ENCODE results near the gene FRMD1. TPM values are rescaled to one million over a fixed set of nuclear protein-coding genes. Genes with fewer than 3 reads are reported as not detected.

The FRMD1 gene
- total RNA-seq, 6 experiments from 2014 or later: 0.07 to 0.23 (median 0.12) TPM; not detected in 1

DNA sequence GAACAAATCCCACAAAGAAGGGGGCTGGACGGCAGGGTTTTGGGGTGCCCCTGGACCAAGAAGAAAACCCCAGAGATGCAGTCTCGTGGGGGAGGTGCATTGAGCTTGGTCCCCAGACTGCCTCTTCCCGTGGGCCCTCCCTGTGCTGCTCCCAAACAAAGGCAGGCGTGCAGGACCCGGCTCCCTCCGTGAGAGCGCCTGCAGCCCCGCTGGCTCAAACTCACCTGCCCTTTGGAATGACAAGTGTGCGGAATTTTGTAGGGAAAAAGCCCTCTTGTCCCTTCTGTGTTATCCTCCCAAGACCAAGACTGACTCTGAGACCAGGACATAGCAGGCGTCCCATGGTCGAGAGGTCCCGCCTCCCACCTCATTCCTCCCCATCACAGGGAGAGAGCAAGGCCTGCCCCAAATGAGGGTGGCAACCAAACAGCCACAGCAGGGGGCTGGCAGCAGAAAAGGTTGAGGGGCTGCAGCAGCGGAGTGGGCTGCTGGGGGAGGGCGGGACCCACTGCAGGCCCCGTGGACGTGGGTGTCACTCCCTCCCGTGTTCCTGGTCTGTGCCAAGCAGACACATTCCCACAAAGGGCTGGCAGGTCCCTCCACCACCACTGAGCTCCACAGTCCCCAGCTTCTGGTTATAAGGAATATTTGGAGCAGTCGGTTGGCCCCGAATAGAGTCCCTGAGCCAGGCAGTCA lies 5.6 kb upstream of the FRMD1 start:
- 40% methylated on average over 1 of the region's 19 CpGs for WGBS (ENCODE audit: insufficient coverage, low coverage, low lambda C conversion rate, missing lambda C conversion rate)
- TF ChIP-seq, protein P1, sequence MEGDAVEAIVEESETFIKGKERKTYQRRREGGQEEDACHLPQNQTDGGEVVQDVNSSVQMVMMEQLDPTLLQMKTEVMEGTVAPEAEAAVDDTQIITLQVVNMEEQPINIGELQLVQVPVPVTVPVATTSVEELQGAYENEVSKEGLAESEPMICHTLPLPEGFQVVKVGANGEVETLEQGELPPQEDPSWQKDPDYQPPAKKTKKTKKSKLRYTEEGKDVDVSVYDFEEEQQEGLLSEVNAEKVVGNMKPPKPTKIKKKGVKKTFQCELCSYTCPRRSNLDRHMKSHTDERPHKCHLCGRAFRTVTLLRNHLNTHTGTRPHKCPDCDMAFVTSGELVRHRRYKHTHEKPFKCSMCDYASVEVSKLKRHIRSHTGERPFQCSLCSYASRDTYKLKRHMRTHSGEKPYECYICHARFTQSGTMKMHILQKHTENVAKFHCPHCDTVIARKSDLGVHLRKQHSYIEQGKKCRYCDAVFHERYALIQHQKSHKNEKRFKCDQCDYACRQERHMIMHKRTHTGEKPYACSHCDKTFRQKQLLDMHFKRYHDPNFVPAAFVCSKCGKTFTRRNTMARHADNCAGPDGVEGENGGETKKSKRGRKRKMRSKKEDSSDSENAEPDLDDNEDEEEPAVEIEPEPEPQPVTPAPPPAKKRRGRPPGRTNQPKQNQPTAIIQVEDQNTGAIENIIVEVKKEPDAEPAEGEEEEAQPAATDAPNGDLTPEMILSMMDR (IDR thresholded peaks at IDR 0.05): no peak
- TF ChIP-seq POLR2A (IDR thresholded peaks at IDR 0.05): no peak
- intact Hi-C loops (cut with DNase I): no loop called here
- Histone ChIP-seq H3K4me3 (no peak overlapping the region), H3K9me3 (no peaks in the 10 kb centered on the region), H3K27me3 (no peaks in the 10 kb centered on the region), H3K27ac (no peak overlapping the region), H3K4me1 (no peaks in the 10 kb centered on the region), H3K36me3 (no peaks in the 10 kb centered on the region)
- ATAC-seq: no peak
- no peak for DNase-seq

DNA sequence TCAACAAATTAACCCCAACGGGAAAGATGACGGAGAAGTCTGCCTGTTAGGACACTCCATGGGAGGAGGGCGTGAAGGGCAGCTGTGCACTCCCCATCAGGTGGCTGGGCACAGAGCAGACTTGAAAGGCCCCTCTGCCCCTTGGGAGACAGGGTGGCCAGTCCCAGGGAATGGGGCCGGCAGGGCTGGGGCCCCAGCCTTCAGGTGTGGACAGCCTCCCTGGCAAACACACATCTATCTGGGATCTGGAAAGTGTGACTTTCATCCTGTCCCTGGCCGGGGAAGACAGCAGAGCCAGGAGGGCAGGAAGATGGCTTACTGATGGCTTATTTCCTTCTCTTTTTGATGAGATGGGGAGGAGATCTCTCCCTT lies 4.5 kb upstream of the FRMD1 start:
- DNase-seq (no peak), ATAC-seq (no peak)
- Histone ChIP-seq H3K27ac (no peak overlapping the region), H3K4me1 (peaks cover 0 to 7% (median 0%) of the 10 kb centered on the region in 4 donors), H3K9me3 (no peaks in the 10 kb centered on the region), H3K4me3 (no peak overlapping the region), H3K27me3 (no peaks in the 10 kb centered on the region), H3K36me3 (no peaks in the 10 kb centered on the region)
- TF ChIP-seq POLR2A (IDR thresholded peaks at IDR 0.05): no peak
- TF ChIP-seq, protein P1 (IDR thresholded peaks at IDR 0.05): no peak
- WGBS (ENCODE audit: insufficient coverage, low coverage, low lambda C conversion rate, missing lambda C conversion rate): 29% methylated on average over 3 of the region's 5 CpGs
- intact Hi-C loops (cut with DNase I): no loop called here

DNA sequence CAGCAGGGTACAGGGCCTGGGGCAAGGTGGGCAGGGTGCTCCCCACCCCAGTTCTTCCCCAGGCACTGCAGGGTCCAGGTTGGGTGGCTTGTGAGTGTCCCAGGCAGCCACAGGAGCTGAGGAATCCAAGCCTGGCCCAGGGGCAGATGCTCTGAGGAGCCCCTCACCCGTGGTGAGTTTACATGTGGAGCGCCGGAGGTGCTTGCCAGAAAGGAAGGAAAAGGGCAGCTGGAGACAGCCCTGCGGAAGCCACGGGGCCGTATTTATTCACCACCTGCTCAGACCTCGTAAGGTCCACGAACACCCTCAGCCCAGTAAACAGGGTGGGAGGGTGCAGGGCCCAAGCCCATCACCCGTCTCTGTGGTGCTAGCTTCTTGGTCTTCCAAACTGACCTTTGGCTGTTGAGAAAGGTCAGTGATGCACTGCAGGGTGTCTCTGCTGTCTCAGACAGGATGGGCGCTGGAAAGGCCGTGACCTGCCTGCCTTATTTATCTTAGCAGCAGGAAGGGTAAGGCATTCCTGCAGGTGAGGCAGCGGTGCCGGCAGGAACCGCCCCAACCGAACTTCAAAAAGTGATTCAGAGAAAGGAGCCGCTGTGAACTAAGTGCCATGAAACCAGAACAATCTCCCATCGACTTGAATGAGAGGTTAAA lies 4.0 kb upstream of the FRMD1 start:
- DNase-seq (no peak), ATAC-seq (no peak)
- no peaks in the 10 kb centered on the region for H3K27me3 ChIP-seq
- H3K27ac ChIP-seq: no peak overlapping the region
- no peak overlapping the region for H3K4me3 ChIP-seq
- 44% methylated on average over 8 of the region's 17 CpGs for WGBS (ENCODE audit: insufficient coverage, low coverage, low lambda C conversion rate, missing lambda C conversion rate)
- H3K36me3 ChIP-seq: no peaks in the 10 kb centered on the region
- TF ChIP-seq, protein P1 (IDR thresholded peaks at IDR 0.05): no peak
- no peak for TF ChIP-seq POLR2A (IDR thresholded peaks at IDR 0.05)
- H3K9me3 ChIP-seq: no peaks in the 10 kb centered on the region
- peaks cover 0 to 7% (median 0%) of the 10 kb centered on the region in 4 donors for H3K4me1 ChIP-seq
- intact Hi-C loops (cut with DNase I): no loop called here

DNA sequence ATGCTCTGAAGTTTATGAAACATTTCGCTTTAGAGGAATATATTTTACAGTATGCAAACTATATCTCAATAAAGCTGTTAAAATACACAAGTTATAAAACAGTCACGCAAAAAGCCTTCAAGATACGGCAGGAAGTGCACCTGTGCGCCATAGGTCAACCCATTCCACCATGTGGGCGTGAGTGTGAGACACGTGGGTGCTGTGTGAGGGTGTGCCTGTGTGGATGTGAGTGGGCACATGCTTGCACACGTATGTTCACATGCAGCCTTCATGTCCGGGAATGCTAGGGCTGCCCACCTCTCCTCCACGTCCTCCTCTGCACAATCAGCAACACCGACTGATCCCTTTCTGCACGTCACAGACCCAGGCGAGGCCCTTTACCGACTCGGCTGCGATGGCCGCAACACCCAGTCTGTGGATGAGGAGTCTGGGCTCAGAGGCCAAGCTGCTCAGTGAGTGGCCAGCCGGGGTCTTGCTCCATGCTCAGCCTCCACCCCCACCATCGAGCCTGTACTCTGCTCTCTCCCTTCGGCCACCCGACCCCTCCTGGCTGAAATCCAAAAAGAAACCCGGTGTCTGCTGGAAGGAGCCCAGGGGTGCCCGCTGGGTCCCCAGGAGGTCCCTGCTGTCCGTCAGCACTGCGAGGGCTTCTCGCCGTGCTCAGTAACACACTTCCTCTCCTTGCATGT lies 3.0 kb upstream of the FRMD1 start:
- no peaks in the 10 kb centered on the region for H3K9me3 ChIP-seq
- ATAC-seq (no peak), DNase-seq (no peak)
- no peak overlapping the region for H3K4me3 ChIP-seq
- H3K4me1 ChIP-seq: peaks cover 0 to 7% (median 0%) of the 10 kb centered on the region in 4 donors
- no peaks in the 10 kb centered on the region for H3K36me3 ChIP-seq
- intact Hi-C loops (cut with DNase I): no loop called here
- WGBS (ENCODE audit: insufficient coverage, low coverage, low lambda C conversion rate, missing lambda C conversion rate): 66% methylated on average over 7 of the region's 26 CpGs
- TF ChIP-seq, protein P1 (IDR thresholded peaks at IDR 0.05): no peak
- TF ChIP-seq POLR2A (IDR thresholded peaks at IDR 0.05): no peak
- H3K27ac ChIP-seq: no peak overlapping the region
- no peaks in the 10 kb centered on the region for H3K27me3 ChIP-seq

All from right lobe of liver (tissue), 6 donors.